MM.1S (cell line): ENCODE results near the gene ARFIP1.

Source experiments
- EZH2 ChIP-seq: fragments of 300-600 bp; sonication (generic); optimal IDR thresholded peaks from 2 replicates; pipeline ENCODE3; 2017; ENCODE audit warnings: low read depth, mild to moderate bottlenecking, antibody characterized with exemption, low read length, mixed read lengths
- EZH2phosphoT487 ChIP-seq: fragments of 300-600 bp; sonication (generic); IDR thresholded peaks from 2 replicates; pipeline ENCODE4 v1.6.1; 2018; ENCODE audit warnings: antibody characterized with exemption, low read length
- TF ChIP-seq, protein P1 (sequence below): fragments of 300-600 bp; sonication (generic); IDR thresholded peaks from 2 replicates; pipeline ENCODE4 v1.5.1; 2016; ENCODE audit warnings: antibody characterized with exemption, low read length, mixed read lengths

DNA sequence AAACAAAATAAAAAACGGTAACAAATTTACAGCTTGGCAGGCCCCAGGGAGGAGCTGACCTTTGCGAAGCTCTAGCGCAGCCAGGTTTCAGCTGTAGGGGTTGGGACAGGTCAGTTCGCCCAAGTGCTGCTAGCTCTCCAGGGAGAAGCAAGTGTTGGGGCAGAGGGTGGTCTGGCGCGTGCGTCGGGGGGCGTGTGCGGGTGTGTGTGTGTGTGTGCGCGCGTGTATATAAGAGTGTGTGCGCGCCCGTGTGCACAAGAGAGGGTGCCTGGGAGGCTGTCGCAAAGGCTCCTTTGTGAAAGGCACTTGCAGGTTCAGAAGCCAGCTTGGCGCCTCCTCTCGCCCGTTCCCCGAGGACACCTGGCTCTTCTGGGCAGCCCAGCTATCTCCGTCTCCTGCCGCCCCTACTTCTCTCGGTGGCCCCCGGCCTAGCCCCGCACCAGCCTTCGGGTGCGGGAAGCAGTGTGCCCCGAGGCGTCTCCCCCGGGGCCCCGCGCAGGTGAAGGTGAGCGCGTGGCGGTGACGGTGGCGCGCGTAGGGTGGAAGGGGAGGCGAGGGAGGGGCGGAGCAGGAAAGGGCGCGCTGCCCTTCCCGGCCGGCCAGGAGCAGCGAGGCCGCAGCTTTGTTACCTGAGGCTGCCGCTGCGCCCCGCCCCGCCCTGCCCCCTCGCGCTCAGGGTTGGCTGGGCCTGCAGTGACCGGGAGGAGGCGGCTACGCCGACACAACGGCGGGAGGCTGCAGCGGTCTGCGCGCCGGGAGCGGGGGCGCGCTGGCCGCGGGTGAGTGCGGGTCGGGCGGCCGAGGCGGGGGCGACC is 156.1 kb downstream of the ARFIP1 start, which contains the start of gene FHDC1:
- TF ChIP-seq, protein P1, sequence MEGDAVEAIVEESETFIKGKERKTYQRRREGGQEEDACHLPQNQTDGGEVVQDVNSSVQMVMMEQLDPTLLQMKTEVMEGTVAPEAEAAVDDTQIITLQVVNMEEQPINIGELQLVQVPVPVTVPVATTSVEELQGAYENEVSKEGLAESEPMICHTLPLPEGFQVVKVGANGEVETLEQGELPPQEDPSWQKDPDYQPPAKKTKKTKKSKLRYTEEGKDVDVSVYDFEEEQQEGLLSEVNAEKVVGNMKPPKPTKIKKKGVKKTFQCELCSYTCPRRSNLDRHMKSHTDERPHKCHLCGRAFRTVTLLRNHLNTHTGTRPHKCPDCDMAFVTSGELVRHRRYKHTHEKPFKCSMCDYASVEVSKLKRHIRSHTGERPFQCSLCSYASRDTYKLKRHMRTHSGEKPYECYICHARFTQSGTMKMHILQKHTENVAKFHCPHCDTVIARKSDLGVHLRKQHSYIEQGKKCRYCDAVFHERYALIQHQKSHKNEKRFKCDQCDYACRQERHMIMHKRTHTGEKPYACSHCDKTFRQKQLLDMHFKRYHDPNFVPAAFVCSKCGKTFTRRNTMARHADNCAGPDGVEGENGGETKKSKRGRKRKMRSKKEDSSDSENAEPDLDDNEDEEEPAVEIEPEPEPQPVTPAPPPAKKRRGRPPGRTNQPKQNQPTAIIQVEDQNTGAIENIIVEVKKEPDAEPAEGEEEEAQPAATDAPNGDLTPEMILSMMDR = no peak
- TF ChIP-seq EZH2phosphoT487 (no peak), EZH2 (no peak)
